SHP77 treated with DMSO at 0.1 percent for 48 hours (cell line): ENCODE data around the gene SCCPDH.
"Not testable (repeated sequence)": the region's sequence is repeated elsewhere in the genome, so short reads cannot be mapped to it uniquely, and the experiment has no call there.

Experiments used
- DNase-seq: peaks from one replicate; lab custom pipeline; 2025; lab: John Stamatoyannopoulos, UW

Gene SCCPDH

GRCh38 chr1:246801241-246802020, 77.2 kb downstream of the SCCPDH start:
- peak; percentile 47 for DNase-seq

- no peak for DNase-seq
Observed at GRCh38 chr1:246803373-246803772, 79.2 kb downstream of the SCCPDH start.

- DNase-seq: no peak
Observed at GRCh38 chr1:246803883-246804282, 79.7 kb downstream of the SCCPDH start.

GRCh38 chr1:246805135-246805716, 81.0 kb downstream of the SCCPDH start:
- no peak for DNase-seq

GRCh38 chr1:246809473-246809872, 85.3 kb downstream of the SCCPDH start:
- DNase-seq: no peak

- DNase-seq: no peak
Observed at GRCh38 chr1:246811985-246812384, 87.8 kb downstream of the SCCPDH start.

GRCh38 chr1:246813325-246813724, 89.1 kb downstream of the SCCPDH start:
- not testable (repeated sequence) for DNase-seq

GRCh38 chr1:246814890-246815289, 90.7 kb downstream of the SCCPDH start:
- DNase-seq: no peak

- no peak for DNase-seq
Observed at GRCh38 chr1:246815693-246816270, 91.6 kb downstream of the SCCPDH start.
